Dedifferentiated amniotic fluid mesenchymal stem cell (primary cell): ENCODE measurements around the gene LGR4.
A peak's percentile ranks its signal among the peaks of the same experiment; 100 is the strongest.

Source experiments
- DNase-seq: peaks from one replicate; pipeline ENCODE4 v3.0.0-alpha.2; 2016; ENCODE audit errors: extremely low spot score

LGR4 gene

DNA sequence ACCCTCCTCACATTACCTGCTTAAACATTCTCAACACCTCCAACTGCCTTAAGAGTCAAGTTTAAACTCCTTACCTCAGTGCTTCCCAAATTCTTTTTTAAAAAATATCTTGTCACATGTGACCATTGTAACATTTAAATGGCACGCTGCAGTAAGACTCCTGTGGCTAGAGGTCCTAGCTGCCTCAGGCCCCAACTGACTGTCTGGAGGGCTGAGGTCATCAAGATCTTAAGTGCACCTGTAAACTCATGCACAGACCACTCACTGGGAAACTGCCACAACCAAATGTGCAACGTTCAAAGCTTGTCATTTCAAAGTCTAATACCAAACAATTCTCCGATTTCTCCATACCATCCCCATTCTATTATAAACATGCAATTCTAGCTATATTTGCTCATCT, 93.1 kb downstream of the LGR4 start:
- no peak for DNase-seq

DNA sequence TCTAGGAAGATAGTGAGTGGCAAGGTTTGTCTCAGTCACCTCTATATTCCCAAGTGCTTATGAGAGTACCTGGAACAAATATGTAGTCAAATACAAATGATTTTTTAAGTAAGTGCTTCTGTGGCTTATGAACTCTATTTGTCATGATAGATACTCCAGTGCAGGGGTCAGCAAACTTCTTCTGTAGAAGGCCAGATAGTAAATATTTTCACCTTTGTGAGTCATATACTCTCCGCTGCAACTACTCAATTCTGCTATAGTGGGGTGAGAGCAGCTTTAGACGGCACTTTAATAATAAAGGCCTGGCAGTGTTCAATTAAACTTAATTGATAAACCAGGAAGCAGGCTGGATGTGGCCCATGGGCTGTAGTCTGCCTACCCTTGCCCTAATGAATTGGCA, 97.2 kb downstream of the LGR4 start:
- DNase-seq, result no peak

DNA sequence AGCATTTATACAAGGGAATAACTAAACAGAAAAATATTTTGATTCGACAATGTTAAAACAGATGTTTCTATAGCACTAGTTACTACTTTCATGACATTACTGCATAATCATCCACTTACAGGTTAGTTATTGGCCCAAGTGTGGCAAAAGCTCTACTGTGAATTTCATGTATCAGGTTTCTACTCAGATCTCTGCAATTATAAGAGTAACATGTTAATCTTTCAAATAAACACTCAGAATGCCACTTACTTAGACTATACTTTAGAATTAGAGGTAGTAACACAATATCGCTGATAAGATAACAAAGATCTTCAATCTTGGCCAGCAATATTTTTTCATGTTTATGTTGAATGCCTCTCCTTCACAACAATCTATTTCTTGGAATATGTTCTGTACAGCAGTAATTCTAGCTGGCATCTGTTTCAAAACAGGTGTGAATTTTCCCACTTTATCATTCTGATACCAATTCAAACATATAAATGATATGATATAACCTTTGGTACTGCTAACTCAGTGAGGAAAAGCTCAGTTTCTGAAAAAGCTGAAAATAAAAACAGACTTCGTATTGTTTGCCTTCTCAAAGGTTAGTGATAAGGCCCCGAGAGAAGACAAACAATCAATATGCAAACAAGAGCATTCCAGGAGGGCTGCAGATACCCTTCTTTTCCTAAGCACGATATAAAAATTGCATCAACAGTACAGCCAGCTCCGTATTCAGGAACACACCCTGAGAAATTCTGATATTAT, 98.6 kb downstream of the LGR4 start:
- no peak for DNase-seq

DNA sequence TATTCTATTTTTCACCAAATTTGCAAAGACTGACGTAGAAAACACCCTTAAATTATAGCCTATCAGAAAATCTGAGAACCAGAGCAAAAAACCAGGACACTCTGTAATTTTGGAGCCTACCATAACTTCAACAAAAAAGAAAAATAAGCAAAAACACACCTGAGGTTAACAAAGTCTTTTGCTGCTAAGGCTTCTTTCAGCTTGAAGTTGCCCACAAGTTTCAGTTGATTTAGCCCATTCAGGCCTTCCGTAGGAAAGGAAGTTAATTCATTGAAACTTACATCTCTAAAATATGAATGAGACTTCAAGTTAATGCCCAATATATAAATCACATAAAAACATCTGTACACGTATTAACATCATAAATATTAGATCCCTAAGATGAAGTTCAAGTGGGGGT, 99.2 kb downstream of the LGR4 start:
- no peak for DNase-seq

DNA sequence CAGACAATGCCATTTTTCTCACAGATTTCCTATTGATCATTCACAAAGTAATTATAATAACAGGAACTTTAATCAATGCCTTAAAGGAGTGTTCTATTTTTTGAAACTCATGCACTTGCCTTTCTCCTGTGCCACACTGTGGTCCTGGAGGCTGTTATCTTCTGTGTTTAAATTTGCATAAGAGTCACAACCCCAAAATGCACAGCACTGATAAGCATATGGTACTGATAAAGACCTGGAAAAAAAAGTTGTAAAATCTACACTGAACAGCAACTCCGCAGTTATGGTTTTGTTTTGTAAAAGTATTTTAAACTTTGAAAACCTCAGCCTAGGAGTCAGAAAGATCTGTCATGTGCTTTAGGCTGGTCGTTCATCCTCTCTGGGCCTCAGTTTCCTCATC, 100.4 kb downstream of the LGR4 start:
- no peak for DNase-seq

DNA sequence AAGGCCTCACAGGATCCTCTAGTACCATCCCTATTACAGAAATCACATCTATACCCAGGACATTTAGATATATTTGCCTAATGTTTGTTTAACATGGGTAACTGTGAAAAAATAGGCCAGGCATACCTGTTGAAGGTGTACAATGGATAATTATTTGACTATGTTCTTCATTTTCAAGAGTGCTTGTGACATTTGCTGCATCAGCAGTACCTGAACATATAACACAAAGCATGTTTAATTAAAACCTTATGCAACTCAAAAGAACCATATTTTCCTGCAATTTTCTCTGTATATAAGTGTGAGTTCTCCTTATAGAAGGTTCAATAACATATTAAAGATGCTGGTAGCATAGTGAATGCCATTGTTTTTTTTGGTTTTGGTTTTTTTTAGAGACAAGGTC, 101.1 kb downstream of the LGR4 start:
- no peak for DNase-seq

DNA sequence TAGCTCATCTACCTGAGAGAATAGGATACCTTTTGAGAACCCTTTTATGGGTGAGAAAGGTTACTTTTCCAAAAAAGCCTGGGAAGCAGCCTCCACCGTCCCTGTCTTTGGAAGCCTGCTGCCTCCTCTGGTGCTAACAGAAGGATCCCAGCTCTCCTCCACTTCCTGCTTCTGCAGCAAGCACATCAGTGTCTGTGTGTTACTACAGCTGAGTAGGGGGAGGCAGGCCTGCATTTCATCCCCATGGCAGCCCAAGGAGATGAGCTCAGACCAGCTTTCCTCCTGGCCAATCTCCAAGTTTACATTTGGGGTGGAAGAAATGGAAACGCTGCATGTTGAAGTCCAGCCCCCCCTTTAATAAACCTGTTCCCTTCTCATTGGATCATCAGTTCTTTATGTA, 102.2 kb downstream of the LGR4 start:
- no peak for DNase-seq

DNA sequence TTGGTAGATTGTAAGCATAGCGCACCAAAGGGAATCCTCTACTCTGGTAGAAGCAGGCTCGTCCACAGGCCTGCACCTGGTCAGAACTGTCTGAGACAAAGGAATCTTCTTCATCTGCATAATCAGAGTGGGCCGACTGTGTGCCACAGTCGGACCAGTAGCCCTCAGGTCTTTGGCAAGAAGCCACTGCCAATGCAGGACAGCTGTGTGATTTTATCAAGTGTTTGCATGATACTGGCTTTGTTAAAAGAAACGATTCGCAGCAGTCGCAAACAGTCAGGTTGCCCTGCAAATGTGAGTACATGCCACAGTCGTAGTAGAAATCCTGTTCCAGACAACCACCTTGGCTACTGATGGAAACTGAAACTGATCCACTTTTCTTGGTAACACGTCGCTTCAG, 104.7 kb downstream of the LGR4 start:
- no peak for DNase-seq

DNA sequence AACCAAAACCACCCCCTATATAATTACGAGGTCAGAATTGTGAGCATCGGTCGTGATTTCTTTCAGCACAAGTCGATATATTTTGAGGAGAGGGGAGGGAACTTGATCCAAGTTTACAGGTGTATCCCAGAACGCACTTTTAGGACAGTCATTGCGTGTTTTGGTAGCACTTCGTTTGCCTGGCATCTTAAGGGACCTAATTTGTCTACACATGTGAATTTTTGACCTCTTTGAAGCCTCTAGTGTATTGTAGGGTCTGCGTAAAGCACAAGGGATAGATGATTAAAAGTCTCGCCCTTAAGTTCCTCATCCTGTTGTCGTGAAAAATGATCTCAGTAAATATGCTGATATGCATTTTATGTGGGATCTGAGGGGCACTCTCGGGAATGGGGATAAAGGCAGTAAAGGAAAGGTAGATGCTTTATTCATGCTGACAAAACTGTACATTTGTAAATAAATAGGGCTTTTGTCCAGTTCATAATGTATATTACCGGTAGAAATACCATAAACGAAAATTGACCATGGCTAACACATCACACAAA, 108.9 kb downstream of the LGR4 start:
- no peak for DNase-seq

DNA sequence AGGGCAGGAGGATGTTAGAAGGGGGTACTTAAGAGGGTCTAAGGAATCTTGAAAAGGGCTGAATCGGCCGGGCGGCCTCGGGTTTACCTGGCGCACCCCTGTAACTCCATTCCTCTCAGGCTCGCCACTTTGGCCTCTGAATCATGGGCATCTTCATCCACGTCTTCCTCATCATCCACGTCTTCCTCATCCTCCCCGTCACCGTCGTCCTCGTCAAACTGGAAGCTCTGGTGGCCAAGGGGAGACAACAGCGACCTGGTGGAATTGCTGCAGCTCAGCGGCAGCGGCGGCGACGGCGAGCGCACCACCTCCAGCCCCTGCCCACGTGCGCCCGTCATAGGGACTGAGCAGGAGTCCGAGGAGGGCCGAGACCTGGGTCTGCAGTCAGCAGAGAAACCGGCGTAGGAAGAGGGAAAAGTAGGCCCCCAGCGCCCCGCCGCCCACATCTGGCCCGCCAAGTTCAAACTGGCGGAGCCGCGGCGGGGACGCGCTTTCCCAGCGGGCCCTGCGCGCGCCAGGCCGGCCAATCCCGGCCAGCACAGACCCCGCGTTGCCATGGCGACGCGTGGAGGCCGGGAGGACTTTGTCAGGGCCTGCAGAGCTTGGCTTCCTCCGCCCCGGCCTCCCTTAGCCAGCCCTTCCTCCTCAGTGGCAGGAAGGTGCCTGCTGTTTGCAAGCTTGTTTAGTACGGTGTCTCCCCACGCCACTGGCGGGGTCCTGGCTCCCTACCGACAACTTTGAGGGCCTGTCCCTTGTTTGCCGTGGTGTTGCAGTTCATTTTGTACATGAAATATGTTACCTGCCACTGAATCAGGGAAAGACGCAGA, 109.6 kb downstream of the LGR4 start, which contains the start of gene CCDC34:
Gene CCDC34 (minus strand): TSS at position 467 of the 827 bp plus-strand sequence. CDS start 21 bp downstream, at position 446.
- peak; percentile 81 for DNase-seq

DNA sequence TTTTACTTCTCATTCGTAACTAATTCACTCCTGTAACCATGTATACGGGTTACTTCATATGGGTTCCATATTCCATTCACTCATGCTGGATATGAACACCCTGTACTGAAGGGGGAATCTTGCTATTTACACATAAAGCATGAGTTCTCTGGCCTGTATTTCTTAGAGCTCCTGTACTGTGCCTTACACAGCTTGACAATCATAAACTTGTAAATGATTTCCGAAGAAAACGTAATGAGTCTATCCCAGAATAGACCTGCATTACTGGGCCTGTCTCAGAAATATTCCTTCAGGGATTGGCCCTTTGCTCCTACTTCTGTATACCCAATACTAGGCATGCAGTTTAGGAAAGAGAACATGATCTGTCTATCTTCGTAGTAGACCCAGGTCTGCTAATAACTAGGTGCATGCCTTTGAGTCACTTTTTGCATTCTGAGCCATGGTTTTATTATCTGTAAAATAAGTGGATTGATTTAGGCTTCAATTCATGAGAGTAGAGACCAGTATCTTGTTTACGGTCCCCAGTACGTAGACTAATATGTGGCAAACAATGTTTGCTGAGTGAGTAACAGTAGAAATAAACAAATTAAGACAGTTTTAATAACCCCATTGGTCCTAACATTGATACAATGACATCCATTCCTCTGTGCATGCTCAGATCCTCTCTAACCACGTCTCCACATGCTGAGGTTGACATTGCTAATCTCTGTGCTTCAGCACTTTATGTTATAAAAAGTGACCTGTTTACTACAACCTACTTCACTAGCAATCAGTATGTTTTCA, 110.8 kb downstream of the LGR4 start:
- DNase-seq, result no peak

DNA sequence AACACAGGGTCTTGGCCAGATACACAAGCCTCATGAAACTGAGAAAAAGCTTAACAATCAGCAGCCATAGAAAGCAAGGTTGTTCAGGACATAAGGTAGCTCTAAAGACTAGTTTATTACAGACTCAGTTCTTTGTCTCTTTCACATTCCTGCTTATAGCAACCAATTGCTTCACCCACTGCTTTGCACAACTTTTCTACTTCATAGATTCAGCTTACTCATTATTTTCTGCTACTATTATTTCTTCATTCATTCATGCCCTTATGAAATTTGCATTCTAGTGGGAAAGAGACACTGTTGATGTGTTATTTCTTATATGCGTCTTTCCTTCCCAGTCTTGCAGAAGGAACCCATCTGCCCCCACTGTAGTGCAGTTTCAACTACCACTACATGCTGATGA, 114.3 kb downstream of the LGR4 start:
- no peak for DNase-seq

DNA sequence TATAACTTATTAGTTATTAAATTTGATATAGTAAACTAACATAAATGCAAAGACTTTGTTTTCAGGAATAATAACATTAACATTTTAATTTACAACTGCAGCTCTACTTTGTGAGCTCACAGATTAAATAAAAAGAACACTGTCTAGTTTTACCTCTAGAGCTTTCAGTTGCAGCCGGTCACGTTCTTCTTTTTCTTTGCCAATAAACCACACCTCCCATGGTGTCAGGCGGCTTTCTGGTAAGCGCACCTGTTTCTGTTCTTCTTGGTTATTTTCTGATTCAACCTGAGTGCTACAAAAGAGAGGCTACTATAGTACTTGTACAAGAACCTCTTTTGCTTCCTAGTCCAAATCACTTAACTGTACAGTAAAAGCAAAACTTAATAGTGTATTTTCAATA, 115.3 kb downstream of the LGR4 start:
- DNase-seq, result no peak

DNA sequence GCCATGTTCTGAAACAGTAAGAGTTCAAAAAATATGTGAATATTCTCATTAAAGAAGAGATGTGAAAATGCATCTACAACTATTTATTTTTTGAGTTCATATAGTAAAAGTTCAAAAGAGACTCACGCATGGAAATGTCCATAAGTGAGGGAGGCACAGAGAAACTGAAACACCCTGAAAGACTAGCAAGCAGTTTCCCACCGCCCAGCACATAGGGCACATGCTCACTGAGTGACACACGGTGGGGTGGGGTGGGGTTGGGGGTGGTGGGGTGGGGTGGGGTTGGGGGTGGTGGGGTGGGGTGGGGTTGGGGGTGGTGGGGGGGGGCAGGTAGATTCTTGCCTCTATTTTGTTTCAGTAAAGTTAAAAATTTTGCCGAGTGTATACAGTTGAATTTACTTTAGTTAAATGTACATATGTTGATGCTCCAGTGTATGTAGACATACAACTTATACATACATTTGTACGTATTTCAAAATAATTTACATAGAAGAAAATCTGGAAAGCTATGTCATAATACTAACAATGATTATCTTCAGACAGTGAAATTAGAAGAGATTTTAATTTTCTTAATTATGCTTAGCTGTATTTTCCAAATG, 115.9 kb downstream of the LGR4 start:
- no peak for DNase-seq

DNA sequence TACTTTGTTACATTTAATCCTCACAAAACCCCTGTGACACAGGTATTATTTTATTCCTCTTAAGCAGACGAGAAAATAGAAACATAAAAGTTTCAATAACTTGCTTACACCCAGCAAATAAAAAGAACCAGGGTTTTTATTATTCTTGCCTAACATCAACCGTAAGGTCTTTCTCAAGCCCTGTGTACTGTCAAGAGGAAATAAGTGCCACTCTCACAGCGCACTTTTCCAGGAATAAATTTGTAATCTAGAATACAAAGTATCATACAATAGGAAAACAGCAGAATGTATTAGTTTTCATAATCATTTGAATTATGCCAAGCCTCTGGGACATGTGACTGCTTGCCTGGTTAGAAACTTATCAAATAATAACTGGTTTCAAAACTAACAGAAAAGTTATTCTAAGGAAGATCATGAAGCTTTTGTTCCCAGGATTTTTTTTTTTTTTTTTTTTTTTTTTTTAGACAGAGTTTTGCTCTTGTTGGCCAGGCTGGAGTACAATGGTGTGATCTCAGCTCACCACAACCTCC, 117.0 kb downstream of the LGR4 start:
- no peak for DNase-seq

DNA sequence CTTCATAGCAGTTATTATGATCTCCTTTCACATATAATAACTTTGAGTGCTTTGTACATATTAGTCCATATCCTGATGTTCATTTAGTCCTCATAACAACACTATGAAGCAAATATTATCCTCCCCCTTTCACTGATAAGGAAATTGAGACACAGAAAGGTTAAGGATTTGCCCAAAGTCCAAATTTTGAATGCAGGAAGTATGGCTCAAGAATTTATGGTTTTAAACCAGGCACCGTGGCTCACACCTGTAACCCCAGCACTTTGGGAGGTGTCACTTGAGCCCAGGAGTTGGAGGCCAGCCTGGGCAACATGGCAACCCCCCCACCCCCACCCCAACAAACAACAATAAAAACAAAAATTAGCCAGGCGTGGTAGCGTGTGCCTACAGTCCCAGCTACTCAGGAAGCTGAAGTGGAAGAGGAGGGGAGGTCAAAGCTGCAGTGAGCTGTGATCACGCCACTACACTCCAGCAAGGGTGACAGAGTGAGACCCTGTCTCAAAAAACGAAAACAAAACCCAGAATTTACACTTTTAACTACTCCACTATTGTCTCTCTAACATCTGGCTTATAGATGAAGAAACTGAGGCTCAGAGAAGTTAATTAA, 118.1 kb downstream of the LGR4 start:
- no peak for DNase-seq

DNA sequence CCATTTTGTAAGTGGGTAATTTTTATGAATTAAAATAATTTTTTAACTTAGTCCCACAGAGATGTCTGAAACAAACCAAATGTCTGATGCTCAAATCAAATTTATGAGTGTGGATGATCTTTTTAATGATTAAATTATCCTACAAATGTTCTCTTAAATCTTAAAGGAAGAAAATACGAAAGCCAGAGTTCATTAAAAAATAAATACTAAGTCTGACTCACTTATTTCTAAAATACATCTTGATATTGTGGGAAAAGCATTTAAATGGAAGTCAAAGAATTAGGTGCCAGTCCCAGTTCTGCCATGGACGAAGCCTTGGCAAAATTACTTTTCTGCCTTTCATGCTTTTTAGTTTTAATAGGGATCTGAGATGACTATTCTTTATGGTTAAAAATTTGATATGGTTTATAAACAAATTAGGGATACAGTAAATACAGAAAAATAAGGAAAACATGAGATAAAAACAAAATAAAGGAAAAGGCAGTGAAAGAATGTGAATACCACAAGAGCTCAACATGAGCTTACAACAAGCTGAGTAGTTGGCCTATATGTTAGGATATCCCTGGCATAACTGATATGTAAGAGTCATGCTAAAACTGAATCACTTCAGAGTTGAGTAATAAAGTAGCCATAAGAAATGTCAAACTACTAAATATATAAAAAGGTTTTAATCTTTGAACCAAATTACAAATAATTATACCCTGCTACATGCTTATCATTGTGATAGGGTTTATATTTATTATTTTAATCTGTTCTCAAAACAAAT, 118.8 kb downstream of the LGR4 start:
- peak; percentile 53 for DNase-seq

DNA sequence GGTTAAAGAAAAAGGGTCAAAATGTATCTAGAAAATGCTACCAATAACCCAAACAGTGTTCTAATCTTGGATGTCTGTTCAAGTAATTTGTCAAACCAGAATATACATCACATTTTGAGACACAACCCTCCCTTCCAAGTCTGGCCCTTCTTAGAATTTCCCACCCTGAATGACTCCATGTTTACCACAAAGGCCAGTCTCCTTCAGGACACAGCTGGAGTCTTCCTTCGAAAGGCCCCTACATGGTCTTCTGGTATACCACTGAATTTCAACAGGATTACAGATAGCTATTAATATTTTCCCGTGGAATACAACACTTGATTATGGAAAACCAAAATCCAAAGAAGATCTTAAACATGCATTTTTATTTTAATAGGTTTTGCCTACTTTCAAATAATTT, 119.8 kb downstream of the LGR4 start:
- DNase-seq, result no peak

DNA sequence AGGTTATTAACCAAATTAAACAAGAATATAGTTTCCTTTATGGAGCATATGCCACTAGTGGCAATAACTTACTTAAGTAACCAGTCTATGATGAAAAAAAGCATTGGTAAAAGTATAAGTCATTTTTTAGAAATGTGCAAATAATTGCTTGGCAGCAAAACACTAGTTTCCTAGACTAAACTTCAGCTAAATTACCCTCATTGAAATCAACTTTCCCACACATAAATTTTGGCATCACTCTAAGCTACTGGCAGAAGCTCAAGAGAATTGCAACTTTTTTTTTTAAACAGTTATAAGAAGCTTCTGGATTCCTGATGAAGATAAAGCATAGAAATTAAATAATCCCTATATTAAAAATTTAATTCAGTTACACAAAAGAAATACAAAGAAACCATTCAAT, 122.1 kb downstream of the LGR4 start:
- no peak for DNase-seq

DNA sequence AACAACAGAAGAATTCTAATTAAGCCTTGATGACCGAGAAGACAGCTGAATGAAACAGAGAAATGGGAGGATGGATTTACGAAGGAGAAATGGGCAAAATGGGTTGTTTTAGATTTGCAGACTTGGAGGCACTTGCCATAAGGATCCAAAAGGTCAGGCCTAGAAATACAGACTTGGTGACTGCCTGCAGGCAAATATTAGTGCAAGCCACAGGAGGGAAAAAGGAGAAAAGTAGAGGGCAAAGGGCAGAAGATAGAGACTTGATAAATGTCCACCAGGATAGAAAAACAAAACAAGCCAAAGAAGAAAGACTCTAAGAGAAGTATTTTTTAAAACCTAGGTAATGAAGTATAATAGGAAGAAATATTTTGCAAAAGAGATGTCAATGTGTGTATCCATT, 122.7 kb downstream of the LGR4 start:
- no peak for DNase-seq
